Measurements from ENCODE around the gene EXOSC6. TPM values are rescaled to one million over a fixed set of nuclear protein-coding genes. Genes with fewer than 3 reads are reported as not detected.
A peak's percentile ranks its signal among the peaks of the same experiment; 100 is the strongest.
"Not testable (repeated sequence)": the region's sequence is repeated elsewhere in the genome, so short reads cannot be mapped to it uniquely, and the experiment has no call there.

Gene EXOSC6
- total RNA-seq, 4 donors from 2014 or later, result 11.9 to 28.4 (median 21.9) TPM

DNA sequence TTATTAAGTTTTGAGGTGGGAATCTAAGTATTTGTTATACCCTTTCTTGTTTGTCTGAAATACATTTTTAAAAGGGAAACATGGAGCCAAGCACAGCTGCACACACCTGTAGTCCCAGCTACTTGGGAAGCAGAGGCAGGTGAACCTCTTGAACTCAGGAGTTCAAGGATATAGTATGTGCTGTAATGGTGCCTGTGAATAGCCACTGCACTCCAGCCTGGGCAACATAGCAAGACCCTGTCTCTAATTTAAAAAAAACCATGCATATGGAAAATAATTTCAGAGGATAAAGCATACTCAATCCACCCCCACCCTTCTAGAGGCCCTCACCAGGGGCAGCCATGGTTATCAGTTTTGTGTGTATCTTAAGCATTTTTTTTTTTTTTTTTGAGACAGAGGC, 43.9 kb upstream of the EXOSC6 start:
- H3K4me1 ChIP-seq, result peaks cover 5 to 16% (median 12%) of the 10 kb centered on the region in 4 donors
- no peaks in the 10 kb centered on the region for H3K27me3 ChIP-seq
- H3K4me3 ChIP-seq, result no peak overlapping the region
- no peak overlapping the region for H3K27ac ChIP-seq
- H3K36me3 ChIP-seq, result peaks cover 0 to 2% (median 0%) of the 10 kb centered on the region in 4 donors
- intact Hi-C loops (cut with DNase I; ENCODE audit: low total_unique reads), result no loop called here
- in situ Hi-C loops (cut with MboI; ENCODE audit: low pct_ligation_motif_present in 1 of 4, low pct_unique_long_range_greater_than_20kb in 1 of 4, low sequenced_read_pairs in 3 of 4), result no loop called here
- peaks cover 0 to under 1% of the 10 kb centered on the region in 2 donors for H3K9me3 ChIP-seq
- no peak for TF ChIP-seq EP300 (IDR thresholded peaks at IDR 0.05; ENCODE audit: low read depth)
- TF ChIP-seq, protein P1, sequence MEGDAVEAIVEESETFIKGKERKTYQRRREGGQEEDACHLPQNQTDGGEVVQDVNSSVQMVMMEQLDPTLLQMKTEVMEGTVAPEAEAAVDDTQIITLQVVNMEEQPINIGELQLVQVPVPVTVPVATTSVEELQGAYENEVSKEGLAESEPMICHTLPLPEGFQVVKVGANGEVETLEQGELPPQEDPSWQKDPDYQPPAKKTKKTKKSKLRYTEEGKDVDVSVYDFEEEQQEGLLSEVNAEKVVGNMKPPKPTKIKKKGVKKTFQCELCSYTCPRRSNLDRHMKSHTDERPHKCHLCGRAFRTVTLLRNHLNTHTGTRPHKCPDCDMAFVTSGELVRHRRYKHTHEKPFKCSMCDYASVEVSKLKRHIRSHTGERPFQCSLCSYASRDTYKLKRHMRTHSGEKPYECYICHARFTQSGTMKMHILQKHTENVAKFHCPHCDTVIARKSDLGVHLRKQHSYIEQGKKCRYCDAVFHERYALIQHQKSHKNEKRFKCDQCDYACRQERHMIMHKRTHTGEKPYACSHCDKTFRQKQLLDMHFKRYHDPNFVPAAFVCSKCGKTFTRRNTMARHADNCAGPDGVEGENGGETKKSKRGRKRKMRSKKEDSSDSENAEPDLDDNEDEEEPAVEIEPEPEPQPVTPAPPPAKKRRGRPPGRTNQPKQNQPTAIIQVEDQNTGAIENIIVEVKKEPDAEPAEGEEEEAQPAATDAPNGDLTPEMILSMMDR (IDR thresholded peaks at IDR 0.05), result no peak
- TF ChIP-seq POLR2A (IDR thresholded peaks at IDR 0.05), result no peak
- TF ChIP-seq POLR2AphosphoS5 (IDR thresholded peaks at IDR 0.05), result no peak
- no peak for DNase-seq

DNA sequence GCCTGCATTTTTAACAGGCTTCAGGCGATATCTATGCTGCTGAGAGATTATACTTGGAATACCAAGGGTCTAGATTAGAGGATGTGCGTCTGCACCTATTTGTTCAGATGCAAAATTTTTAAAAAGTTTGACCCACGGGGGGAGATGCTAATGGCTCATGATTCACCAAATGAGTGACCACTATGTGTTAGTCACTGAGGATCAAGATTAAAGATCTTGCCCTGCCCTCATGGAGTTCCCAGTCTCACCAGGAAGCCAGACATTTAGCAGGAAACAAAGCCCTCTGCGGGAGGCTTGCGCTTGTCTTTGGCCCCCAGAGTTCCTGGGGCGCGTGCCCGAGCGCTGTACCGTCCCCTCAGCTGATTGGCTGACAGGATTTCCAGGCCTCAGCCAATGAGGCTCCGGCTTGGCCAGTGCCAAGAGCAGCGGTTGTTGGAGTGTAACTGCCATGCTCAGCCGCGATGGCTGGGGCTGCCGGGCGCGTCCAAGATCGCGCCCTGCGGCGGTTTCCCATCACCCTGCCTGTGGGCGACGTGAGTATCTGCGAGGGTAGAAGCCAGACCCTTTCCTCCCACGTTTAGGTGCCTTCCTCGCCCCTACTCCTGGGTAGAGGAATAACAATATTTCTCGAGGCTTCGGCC, 42.8 kb upstream of the EXOSC6 start:
- Histone ChIP-seq H3K4me1 (peaks cover 5 to 10% (median 7%) of the 10 kb centered on the region in 4 donors), H3K36me3 (no peaks in the 10 kb centered on the region), H3K9me3 (no peaks in the 10 kb centered on the region), H3K27me3 (no peaks in the 10 kb centered on the region), H3K4me3 (no peak overlapping the region), H3K27ac (no peak overlapping the region)
- in situ Hi-C loops (cut with MboI; ENCODE audit: low pct_ligation_motif_present in 1 of 4, low pct_unique_long_range_greater_than_20kb in 1 of 4, low sequenced_read_pairs in 3 of 4), result no loop called here
- TF ChIP-seq POLR2AphosphoS5 (IDR thresholded peaks at IDR 0.05) (no peak), EP300 (IDR thresholded peaks at IDR 0.05; ENCODE audit: low read depth) (no peak), POLR2A (IDR thresholded peaks at IDR 0.05) (no peak)
- TF ChIP-seq, protein P1 (IDR thresholded peaks at IDR 0.05), result no peak
- 80 to 95% methylated on average over 1 to 21 of the region's 28 CpGs for WGBS, 2 donors (ENCODE audit: low coverage in 1 of 2)
- no peak for DNase-seq
- intact Hi-C loops (cut with DNase I; ENCODE audit: low total_unique reads), result no loop called here

DNA sequence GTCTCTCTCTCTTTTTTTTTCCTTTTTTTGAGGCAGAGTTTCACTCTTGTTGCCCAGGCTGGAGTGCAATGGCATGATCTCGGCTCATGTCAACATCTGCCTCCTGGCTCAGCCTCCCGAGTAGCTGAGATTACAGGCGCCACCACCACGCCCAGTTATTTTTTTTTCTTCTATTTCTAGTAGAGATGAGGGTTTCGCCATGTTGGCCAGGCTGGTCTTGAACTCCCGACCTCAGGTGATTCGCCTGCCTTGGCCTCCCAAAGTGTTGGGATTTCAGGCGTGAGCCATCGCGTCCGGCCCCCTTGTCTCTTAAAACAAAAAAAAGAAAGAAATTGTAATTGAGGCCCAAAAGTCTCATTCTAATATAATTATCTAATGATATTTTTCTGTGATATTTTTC, 40.4 kb upstream of the EXOSC6 start:
- H3K27me3 ChIP-seq; intact Hi-C loops (cut with DNase I; ENCODE audit: low total_unique reads); H3K4me3 ChIP-seq; H3K36me3 ChIP-seq; H3K9me3 ChIP-seq; in situ Hi-C loops (cut with MboI; ENCODE audit: low pct_ligation_motif_present in 1 of 4, low pct_unique_long_range_greater_than_20kb in 1 of 4, low sequenced_read_pairs in 3 of 4); DNase-seq; H3K27ac ChIP-seq: not testable (repeated sequence)
- 88 to 94% methylated on average over 11 of the region's 11 CpGs for WGBS, 2 donors (ENCODE audit: low coverage in 1 of 2)
- H3K4me1 ChIP-seq, result peaks cover 5 to 16% (median 15%) of the 10 kb centered on the region in 4 donors

DNA sequence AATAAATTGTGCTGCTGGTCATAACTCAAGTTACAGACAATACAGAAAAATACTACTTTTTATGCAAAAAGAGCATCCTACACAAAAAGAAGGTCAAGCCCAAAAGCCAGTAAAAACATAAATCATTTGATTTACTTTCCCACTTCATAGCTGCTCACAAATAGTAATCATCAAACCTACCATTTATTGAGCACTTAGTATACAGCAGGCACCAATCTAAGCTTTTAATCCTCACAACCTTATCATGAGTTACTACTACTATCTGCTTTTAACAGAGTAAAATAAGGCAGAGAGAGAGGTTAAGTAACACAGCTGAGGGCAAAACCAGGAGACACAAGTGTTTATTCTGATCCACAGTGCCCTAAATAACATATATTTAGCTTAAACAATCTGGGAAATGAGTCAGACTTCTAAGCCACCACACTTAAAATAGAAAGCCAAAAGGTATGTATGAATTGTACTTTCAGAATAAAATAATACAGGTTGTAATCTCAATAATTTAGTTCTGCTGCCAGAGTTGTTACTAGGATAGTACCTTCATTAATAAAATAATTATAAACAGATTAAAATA, 39.3 kb upstream of the EXOSC6 start:
- Histone ChIP-seq H3K4me1 (peaks cover 5 to 16% (median 15%) of the 10 kb centered on the region in 4 donors), H3K9me3 (no peaks in the 10 kb centered on the region), H3K4me3 (no peak overlapping the region), H3K27me3 (no peaks in the 10 kb centered on the region), H3K27ac (no peak overlapping the region), H3K36me3 (no peaks in the 10 kb centered on the region)
- intact Hi-C loops (cut with DNase I; ENCODE audit: low total_unique reads), result no loop called here
- DNase-seq, result no peak
- TF ChIP-seq EP300 (IDR thresholded peaks at IDR 0.05; ENCODE audit: low read depth) (no peak), POLR2A (IDR thresholded peaks at IDR 0.05) (no peak), POLR2AphosphoS5 (IDR thresholded peaks at IDR 0.05) (no peak)
- in situ Hi-C loops (cut with MboI; ENCODE audit: low pct_ligation_motif_present in 1 of 4, low pct_unique_long_range_greater_than_20kb in 1 of 4, low sequenced_read_pairs in 3 of 4), result no loop called here

DNA sequence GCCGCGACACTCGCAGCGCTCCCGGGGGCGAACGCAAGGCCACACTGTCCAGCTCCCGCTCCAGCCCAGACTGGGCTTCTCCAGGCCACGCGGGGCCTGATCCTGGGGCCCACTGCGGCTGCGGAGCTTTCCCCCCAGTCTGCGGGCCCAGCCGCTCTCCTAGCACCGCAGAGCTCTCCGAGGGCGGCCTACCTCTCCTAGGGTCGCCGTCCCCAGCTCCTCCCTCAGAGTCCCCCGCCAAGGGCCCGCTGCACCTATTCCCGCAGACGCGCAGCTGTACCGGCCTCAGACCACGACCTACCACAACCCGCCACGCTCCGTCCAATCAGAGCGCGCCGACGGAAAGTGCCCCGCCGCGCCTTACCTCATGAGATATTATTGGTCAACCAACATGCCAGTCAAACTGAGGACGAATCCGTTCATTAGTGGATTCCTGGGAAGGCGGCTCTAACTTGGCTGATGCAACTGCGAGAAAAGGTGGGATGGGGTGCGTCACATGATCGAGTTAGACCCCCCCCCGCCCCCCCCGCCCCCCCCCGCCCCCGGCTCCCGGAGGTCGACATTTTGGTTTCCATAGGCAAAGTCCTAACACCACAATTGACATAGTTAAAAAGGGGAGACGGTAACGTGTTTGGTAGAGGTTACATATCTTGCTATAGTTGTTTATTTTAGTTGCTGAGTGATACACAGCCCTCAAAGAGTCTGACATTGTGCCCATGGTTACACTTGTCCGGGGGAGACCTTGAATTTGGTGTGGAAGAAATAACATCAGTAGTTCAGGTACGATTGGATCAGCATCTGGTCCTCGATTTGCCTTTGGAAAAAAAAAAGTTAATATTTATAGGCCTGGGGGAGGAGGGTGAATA, 37.7 kb upstream of the EXOSC6 start, which contains the start of gene AARS1:
AARS1 (minus strand) TSS at position 278 of the 866 bp plus-strand sequence. CDS start 6,743 bp downstream, outside the sequence.
- in situ Hi-C loops (cut with MboI; ENCODE audit: low pct_ligation_motif_present in 1 of 4, low pct_unique_long_range_greater_than_20kb in 1 of 4, low sequenced_read_pairs in 3 of 4) (no loop called here), intact Hi-C loops (cut with DNase I; ENCODE audit: low total_unique reads) (loop anchor here (5.0 kb wide), 1 partner anchor 1152 kb away; no protein-coding TSS in a partner anchor)
- H3K27me3 ChIP-seq, result no peaks in the 10 kb centered on the region
- H3K4me1 ChIP-seq, result peaks cover 5 to 25% (median 16%) of the 10 kb centered on the region in 4 donors
- 1 to 5% methylated on average over 8 to 45 of the region's 53 CpGs for WGBS, 2 donors (ENCODE audit: low coverage in 1 of 2)
- DNase-seq, result peak; percentile 97
- H3K36me3 ChIP-seq, result no peaks in the 10 kb centered on the region
- no peaks in the 10 kb centered on the region for H3K9me3 ChIP-seq
- TF ChIP-seq POLR2A (IDR thresholded peaks at IDR 0.05) (peak; percentile 97), POLR2AphosphoS5 (IDR thresholded peaks at IDR 0.05) (peak; percentile 98 to 99 (median 99)), EP300 (IDR thresholded peaks at IDR 0.05; ENCODE audit: low read depth) (no peak)
- TF ChIP-seq, protein P1 (IDR thresholded peaks at IDR 0.05), result peak in 2 of 5 experiments; percentile 24 to 26
- H3K27ac ChIP-seq, result peak within 1 kb of the TSS; percentile 91 to 98 (median 96)
- H3K4me3 ChIP-seq, result peak within 1 kb of the TSS; percentile 63 to 91 (median 78)

DNA sequence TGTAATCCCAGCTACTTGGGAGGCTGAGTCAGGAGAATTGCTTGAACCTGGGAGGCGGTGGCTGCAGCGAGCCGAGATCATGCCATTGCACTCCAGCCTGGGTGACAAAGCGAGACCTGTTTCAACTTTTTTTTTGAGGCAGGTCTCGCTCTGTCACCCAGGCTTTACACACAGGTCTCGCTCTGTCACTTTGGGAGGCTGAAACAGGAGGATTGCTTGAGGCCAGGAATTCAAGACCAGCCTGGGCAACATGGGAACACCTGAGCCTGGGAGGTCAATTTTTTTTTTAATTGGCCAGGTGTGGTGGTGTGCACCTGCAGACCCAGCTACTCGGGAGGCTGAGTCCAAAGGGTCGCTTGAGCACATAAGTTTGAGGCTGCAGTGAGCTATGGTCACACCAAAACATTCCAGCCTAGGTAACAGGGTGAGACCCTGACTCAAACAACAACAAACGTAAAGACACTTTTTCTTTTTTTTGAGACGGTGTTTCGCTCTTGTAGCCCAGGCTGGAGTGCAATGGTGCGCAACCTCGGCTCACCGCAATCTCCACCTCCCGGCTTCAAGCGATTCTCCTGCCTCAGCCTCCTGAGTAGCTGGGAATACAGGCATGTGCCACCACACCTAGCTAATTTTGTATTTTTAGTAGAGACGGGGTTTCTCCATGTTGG, 35.7 kb upstream of the EXOSC6 start:
- intact Hi-C loops (cut with DNase I; ENCODE audit: low total_unique reads), result loop anchor here (5.0 kb wide), 1 partner anchor 1150 kb away; no protein-coding TSS in a partner anchor
- H3K36me3 ChIP-seq; H3K9me3 ChIP-seq; H3K27me3 ChIP-seq; in situ Hi-C loops (cut with MboI; ENCODE audit: low pct_ligation_motif_present in 1 of 4, low pct_unique_long_range_greater_than_20kb in 1 of 4, low sequenced_read_pairs in 3 of 4); DNase-seq: not testable (repeated sequence)
- Histone ChIP-seq H3K4me3 (peak overlapping the region in 3 of 4 donors; percentile 63 to 90 (median 67)), H3K27ac (peak overlapping the region; percentile 91 to 98 (median 96)), H3K4me1 (peaks cover 9 to 35% (median 26%) of the 10 kb centered on the region in 4 donors)
- WGBS, 2 donors (ENCODE audit: low coverage in 1 of 2), result 84 to 88% methylated on average over 1 to 17 of the region's 17 CpGs

All from transverse colon (tissue), 4 donors.